Caco-2 (cell line): ENCODE data around the gene GRM4. TPM values are rescaled to one million over a fixed set of nuclear protein-coding genes. Genes with fewer than 3 reads are reported as not detected.

ENCODE experiments used
- BruUV-seq: library from RNA; stranded (reverse); fragments of 400-500 nt; replicated peaks from 2 replicates; lab custom pipeline; 2021; lab: Mats Ljungman, UMichigan
- CTCF ChIA-PET: fragments of 300-600 bp; sonication (Branson Sonifier 250); formaldehyde crosslinking; loops from one replicate; lab custom pipeline; 2022; ENCODE audit warnings: antibody characterized with exemption; lab: Charles Lee
- POLR2A ChIA-PET: fragments of 300-600 bp; sonication (Branson Sonifier 250); formaldehyde crosslinking; loops from one replicate; lab custom pipeline; 2022; ENCODE audit warnings: antibody characterized with exemption; lab: Charles Lee
- DNase-seq, 2 experiments: peaks; one replicate each; pipeline versions ENCODE4 v3.0.0 to v3.0.0-alpha.2; 2020 to 2022
- H3K27me3 ChIP-seq: replicated peaks from 2 replicates; pipeline ENCODE4 v1.6.0; 2011; ENCODE audit warnings: low read length; ENCODE audit not compliant: control insufficient read depth, insufficient read depth
- H3K36me3 ChIP-seq: 2 replicates; pipeline ENCODE4 v1.5.1; 2011; ENCODE audit warnings: low read length; ENCODE audit not compliant: control insufficient read depth, insufficient read depth
- H3K4me1 ChIP-seq: fragments of 250-450 bp; sonication (Bioruptor Pico); 2 replicates; pipeline ENCODE4 v1.5.1; 2020; ENCODE audit warnings: mild to moderate bottlenecking
- H3K4me3 ChIP-seq: 2 replicates; pipeline ENCODE4 v1.5.1; 2011; ENCODE audit warnings: low read depth, mild to moderate bottlenecking, control low read depth, low read length
- H3K9me3 ChIP-seq: fragments of 250-450 bp; sonication (Bioruptor Pico); 2 replicates; pipeline ENCODE4 v1.5.1; 2020; ENCODE audit warnings: mild to moderate bottlenecking, moderate library complexity
- H3K27ac Mint-ChIP-seq: one replicate; pipeline ENCODE4 v1.8.0; 2022; ENCODE audit warnings: mixed read lengths; ENCODE audit not compliant: unreplicated experiment
- H3K27me3 Mint-ChIP-seq: one replicate; pipeline ENCODE4 v1.8.0; 2022; ENCODE audit warnings: mixed read lengths; ENCODE audit not compliant: insufficient read depth, unreplicated experiment
- H3K36me3 Mint-ChIP-seq: one replicate; pipeline ENCODE4 v1.8.0; 2022; ENCODE audit warnings: mild to moderate bottlenecking, mixed read lengths; ENCODE audit not compliant: insufficient read depth, unreplicated experiment
- H3K4me1 Mint-ChIP-seq: one replicate; pipeline ENCODE4 v1.8.0; 2022; ENCODE audit warnings: low read depth, mixed read lengths; ENCODE audit not compliant: unreplicated experiment
- H3K4me3 Mint-ChIP-seq: one replicate; pipeline ENCODE4 v1.8.0; 2022; ENCODE audit warnings: mild to moderate bottlenecking, moderate library complexity, mixed read lengths; ENCODE audit not compliant: unreplicated experiment
- H3K9me3 Mint-ChIP-seq: one replicate; pipeline ENCODE4 v1.8.0; 2022; ENCODE audit warnings: mixed read lengths; ENCODE audit not compliant: unreplicated experiment
- CTCF ChIP-seq, 2 experiments: fragments of 200-600 bp in 1 of 2; IDR thresholded peaks; 1 replicate in 1 of 2; 2 replicates in 1 of 2; pipeline versions ENCODE4 v1.5.1 to v1.8.0; 2011 to 2022; ENCODE audit warnings: antibody characterized with exemption in 1 of 2, control low read depth in 1 of 2, inconsistent platforms in 1 of 2, low read depth in 1 of 2, low read length in 1 of 2, mild to moderate bottlenecking in 1 of 2, moderate library complexity in 1 of 2; ENCODE audit not compliant: insufficient read depth in 1 of 2, severe bottlenecking in 1 of 2, unreplicated experiment in 1 of 2
- intact Hi-C: fragments of 100-400 bp; cut with micrococcal nuclease; formaldehyde crosslinking; loops from one replicate; pipeline ENCODE4 v1.10.0; 2022; ENCODE audit not compliant: unreplicated experiment
- total RNA-seq: library from RNA; stranded (reverse); gene quantifications from 2 replicates; pipeline ENCODE4 v1.2.3, GENCODE V29; 2022

GRM4 gene
- total RNA-seq, 1 experiment from 2014 or later: 0.09 TPM

- POLR2A ChIA-PET: no interaction called here
- DNase-seq: no peak
- H3K9me3 ChIP-seq: no peaks in the 10 kb centered on the region
- no peak for TF ChIP-seq CTCF (IDR thresholded peaks at IDR 0.05; ENCODE audit: insufficient read depth in 1 of 2, low read depth in 1 of 2, low read length in 1 of 2, severe bottlenecking in 1 of 2, unreplicated experiment in 1 of 2)
- no peaks in the 10 kb centered on the region for H3K36me3 ChIP-seq
- no peaks in the 10 kb centered on the region for H3K36me3 Mint-ChIP-seq
- CTCF ChIA-PET: no interaction called here
- H3K27me3 ChIP-seq: no peaks in the 10 kb centered on the region; the same call in 1 of the 2 replicates
- peaks cover 2% of the 10 kb centered on the region for H3K27me3 Mint-ChIP-seq
- H3K9me3 Mint-ChIP-seq: no peaks in the 10 kb centered on the region
- H3K27ac Mint-ChIP-seq: no peak overlapping the region
- H3K4me1 ChIP-seq: no peaks in the 10 kb centered on the region
- H3K4me3 Mint-ChIP-seq: no peak overlapping the region
- no peak overlapping the region for H3K4me3 ChIP-seq
- intact Hi-C loops: no loop called here
- no peaks in the 10 kb centered on the region for H3K4me1 Mint-ChIP-seq
- no TSS peak for BruUV-seq
Measured at GRCh38 chr6:34015586-34015985, 130.3 kb downstream of the GRM4 start.

DNA sequence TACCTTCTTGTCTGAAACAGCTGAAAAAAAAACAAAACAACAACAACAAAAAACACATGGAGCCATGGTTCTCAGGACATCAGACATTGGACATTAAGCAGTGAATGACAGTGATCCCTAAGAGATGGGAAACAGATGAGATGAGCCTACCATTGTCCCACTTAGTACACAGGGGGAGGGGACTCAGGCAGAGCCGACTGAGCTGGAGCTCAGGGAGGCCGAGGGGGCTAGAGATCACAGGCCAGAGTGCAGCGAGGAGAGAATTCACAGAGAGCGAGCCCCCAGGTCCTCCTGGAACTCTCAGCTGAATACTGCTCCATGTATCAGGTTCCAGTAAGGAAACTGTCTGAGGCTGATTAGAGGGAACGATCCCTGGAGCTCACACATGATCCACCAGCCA lies 134.6 kb downstream of the GRM4 start:
- no TSS peak for BruUV-seq
- no peaks in the 10 kb centered on the region for H3K9me3 ChIP-seq
- Mint-ChIP-seq H3K36me3 (no peaks in the 10 kb centered on the region), H3K27ac (no peak overlapping the region), H3K27me3 (peaks cover 2% of the 10 kb centered on the region), H3K4me1 (no peaks in the 10 kb centered on the region), H3K4me3 (no peak overlapping the region), H3K9me3 (no peaks in the 10 kb centered on the region)
- H3K36me3 ChIP-seq: no peaks in the 10 kb centered on the region
- H3K27me3 ChIP-seq: no peaks in the 10 kb centered on the region
- ChIA-PET CTCF (interaction anchor here (0.6 kb wide), 2 partner anchors 226 to 300 kb away, joined by 3 read pairs; partner anchors contain the start of genes HMGA1 and UQCC2), POLR2A (no interaction called here)
- no peaks in the 10 kb centered on the region for H3K4me1 ChIP-seq
- intact Hi-C loops: no loop called here
- DNase-seq: no peak
- H3K4me3 ChIP-seq: no peak overlapping the region
- TF ChIP-seq CTCF (IDR thresholded peaks at IDR 0.05; ENCODE audit: insufficient read depth in 1 of 2, low read depth in 1 of 2, low read length in 1 of 2, severe bottlenecking in 1 of 2, unreplicated experiment in 1 of 2): no peak

- no peak for DNase-seq
- intact Hi-C loops: no loop called here
- H3K36me3 Mint-ChIP-seq: no peaks in the 10 kb centered on the region
- H3K4me1 ChIP-seq: no peaks in the 10 kb centered on the region
- H3K9me3 Mint-ChIP-seq: no peaks in the 10 kb centered on the region
- ChIA-PET POLR2A (no interaction called here), CTCF (no interaction called here)
- no peak overlapping the region for H3K27ac Mint-ChIP-seq
- no peaks in the 10 kb centered on the region for H3K4me1 Mint-ChIP-seq
- H3K4me3 ChIP-seq: no peak overlapping the region
- peaks cover 8% of the 10 kb centered on the region for H3K27me3 Mint-ChIP-seq
- H3K36me3 ChIP-seq: no peaks in the 10 kb centered on the region
- no peak overlapping the region for H3K4me3 Mint-ChIP-seq
- no peak for TF ChIP-seq CTCF (IDR thresholded peaks at IDR 0.05; ENCODE audit: insufficient read depth in 1 of 2, low read depth in 1 of 2, low read length in 1 of 2, severe bottlenecking in 1 of 2, unreplicated experiment in 1 of 2)
- no TSS peak for BruUV-seq
- H3K27me3 ChIP-seq: no peaks in the 10 kb centered on the region
- 0 out of 2 replicates have a peak, but pooled peaks cover 3% of the 10 kb centered on the region for H3K9me3 ChIP-seq
Measured at GRCh38 chr6:34005901-34006531, 139.9 kb downstream of the GRM4 start.
